Measurements from ENCODE around the gene AMOTL1.
"Not testable (repeated sequence)": the region's sequence is repeated elsewhere in the genome, so short reads cannot be mapped to it uniquely, and the experiment has no call there.

The AMOTL1 gene

GRCh38 chr11:94910779-94911178 is 142.6 kb downstream of the AMOTL1 start:
- H3K27me3 ChIP-seq (ENCODE audit: insufficient read depth, poor library complexity, severe bottlenecking) = peaks cover 2% of the 10 kb centered on the region
- no peak for DNase-seq (ENCODE audit: low read depth in 1 of 2, low spot score in 1 of 2)
- no peak overlapping the region for H3K4me3 ChIP-seq (replicated peaks; ENCODE audit: insufficient read depth, low read length)
- TF ChIP-seq, protein P1, sequence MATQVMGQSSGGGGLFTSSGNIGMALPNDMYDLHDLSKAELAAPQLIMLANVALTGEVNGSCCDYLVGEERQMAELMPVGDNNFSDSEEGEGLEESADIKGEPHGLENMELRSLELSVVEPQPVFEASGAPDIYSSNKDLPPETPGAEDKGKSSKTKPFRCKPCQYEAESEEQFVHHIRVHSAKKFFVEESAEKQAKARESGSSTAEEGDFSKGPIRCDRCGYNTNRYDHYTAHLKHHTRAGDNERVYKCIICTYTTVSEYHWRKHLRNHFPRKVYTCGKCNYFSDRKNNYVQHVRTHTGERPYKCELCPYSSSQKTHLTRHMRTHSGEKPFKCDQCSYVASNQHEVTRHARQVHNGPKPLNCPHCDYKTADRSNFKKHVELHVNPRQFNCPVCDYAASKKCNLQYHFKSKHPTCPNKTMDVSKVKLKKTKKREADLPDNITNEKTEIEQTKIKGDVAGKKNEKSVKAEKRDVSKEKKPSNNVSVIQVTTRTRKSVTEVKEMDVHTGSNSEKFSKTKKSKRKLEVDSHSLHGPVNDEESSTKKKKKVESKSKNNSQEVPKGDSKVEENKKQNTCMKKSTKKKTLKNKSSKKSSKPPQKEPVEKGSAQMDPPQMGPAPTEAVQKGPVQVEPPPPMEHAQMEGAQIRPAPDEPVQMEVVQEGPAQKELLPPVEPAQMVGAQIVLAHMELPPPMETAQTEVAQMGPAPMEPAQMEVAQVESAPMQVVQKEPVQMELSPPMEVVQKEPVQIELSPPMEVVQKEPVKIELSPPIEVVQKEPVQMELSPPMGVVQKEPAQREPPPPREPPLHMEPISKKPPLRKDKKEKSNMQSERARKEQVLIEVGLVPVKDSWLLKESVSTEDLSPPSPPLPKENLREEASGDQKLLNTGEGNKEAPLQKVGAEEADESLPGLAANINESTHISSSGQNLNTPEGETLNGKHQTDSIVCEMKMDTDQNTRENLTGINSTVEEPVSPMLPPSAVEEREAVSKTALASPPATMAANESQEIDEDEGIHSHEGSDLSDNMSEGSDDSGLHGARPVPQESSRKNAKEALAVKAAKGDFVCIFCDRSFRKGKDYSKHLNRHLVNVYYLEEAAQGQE (IDR thresholded peaks at IDR 0.05; ENCODE audit: insufficient replicate concordance, low read depth) = no peak
- TF ChIP-seq GABPA (IDR thresholded peaks at IDR 0.05; ENCODE audit: low read depth) (no peak), SPI1 (IDR thresholded peaks at IDR 0.05; ENCODE audit: borderline replicate concordance, low read depth) (no peak), POLR2AphosphoS5 (IDR thresholded peaks at IDR 0.05; ENCODE audit: low read depth) (no peak)
- no peak overlapping the region for H3K27ac ChIP-seq (replicated peaks)

GRCh38 chr11:94912806-94913205 is 144.7 kb downstream of the AMOTL1 start:
- TF ChIP-seq, protein P1 (IDR thresholded peaks at IDR 0.05; ENCODE audit: insufficient replicate concordance, low read depth) = no peak
- TF ChIP-seq GABPA (IDR thresholded peaks at IDR 0.05; ENCODE audit: low read depth) = no peak
- TF ChIP-seq SPI1 (IDR thresholded peaks at IDR 0.05; ENCODE audit: borderline replicate concordance, low read depth) = no peak
- TF ChIP-seq, protein P2, sequence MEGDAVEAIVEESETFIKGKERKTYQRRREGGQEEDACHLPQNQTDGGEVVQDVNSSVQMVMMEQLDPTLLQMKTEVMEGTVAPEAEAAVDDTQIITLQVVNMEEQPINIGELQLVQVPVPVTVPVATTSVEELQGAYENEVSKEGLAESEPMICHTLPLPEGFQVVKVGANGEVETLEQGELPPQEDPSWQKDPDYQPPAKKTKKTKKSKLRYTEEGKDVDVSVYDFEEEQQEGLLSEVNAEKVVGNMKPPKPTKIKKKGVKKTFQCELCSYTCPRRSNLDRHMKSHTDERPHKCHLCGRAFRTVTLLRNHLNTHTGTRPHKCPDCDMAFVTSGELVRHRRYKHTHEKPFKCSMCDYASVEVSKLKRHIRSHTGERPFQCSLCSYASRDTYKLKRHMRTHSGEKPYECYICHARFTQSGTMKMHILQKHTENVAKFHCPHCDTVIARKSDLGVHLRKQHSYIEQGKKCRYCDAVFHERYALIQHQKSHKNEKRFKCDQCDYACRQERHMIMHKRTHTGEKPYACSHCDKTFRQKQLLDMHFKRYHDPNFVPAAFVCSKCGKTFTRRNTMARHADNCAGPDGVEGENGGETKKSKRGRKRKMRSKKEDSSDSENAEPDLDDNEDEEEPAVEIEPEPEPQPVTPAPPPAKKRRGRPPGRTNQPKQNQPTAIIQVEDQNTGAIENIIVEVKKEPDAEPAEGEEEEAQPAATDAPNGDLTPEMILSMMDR (IDR thresholded peaks at IDR 0.05; ENCODE audit: insufficient read depth, low read length) = no peak
- TF ChIP-seq POLR2AphosphoS5 (IDR thresholded peaks at IDR 0.05; ENCODE audit: low read depth) = no peak
- DNase-seq (ENCODE audit: low read depth in 1 of 2, low spot score in 1 of 2) = no peak
- Histone ChIP-seq H3K27ac (replicated peaks) (no peak overlapping the region), H3K27me3 (ENCODE audit: insufficient read depth, poor library complexity, severe bottlenecking) (peaks cover 5% of the 10 kb centered on the region), H3K4me3 (replicated peaks; ENCODE audit: insufficient read depth, low read length) (no peak overlapping the region)

- not testable (repeated sequence) for DNase-seq (ENCODE audit: low read depth in 1 of 2, low spot score in 1 of 2)
Measured at GRCh38 chr11:94913718-94914394, 145.7 kb downstream of the AMOTL1 start.

DNA sequence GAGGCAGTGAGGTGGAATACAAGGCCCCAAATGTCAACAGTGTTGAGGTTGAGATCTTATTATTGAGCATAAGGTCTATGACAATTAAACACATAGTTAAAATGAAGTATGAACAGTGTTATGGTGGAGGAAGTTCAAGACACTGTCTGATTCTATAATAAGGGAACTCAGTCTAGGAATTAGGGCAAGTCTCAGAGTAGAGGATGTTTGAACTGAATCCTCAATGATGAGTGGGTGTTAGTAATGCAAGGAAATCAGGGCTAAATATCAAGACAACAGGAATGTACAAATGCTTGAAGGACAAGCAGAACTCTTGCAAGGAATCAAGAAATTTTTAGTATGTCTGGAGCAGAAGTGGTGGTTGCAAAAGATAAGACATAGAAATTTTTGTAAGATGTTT is 152.2 kb downstream of the AMOTL1 start:
- H3K4me3 ChIP-seq (replicated peaks; ENCODE audit: insufficient read depth, low read length) = no peak overlapping the region
- no peak for DNase-seq (ENCODE audit: low read depth in 1 of 2, low spot score in 1 of 2)

More at GRCh38 chr11:94913718-94914394, 145.7 kb downstream of the AMOTL1 start:
- not testable (repeated sequence) for H3K27me3 ChIP-seq (ENCODE audit: insufficient read depth, poor library complexity, severe bottlenecking); H3K4me3 ChIP-seq (replicated peaks; ENCODE audit: insufficient read depth, low read length); H3K27ac ChIP-seq (replicated peaks)

More for the DNA sequence above, 152.2 kb downstream of the AMOTL1 start:
- peaks cover 5% of the 10 kb centered on the region for H3K27me3 ChIP-seq (ENCODE audit: insufficient read depth, poor library complexity, severe bottlenecking)
- no peak overlapping the region for H3K27ac ChIP-seq (replicated peaks)
- TF ChIP-seq, protein P1 (IDR thresholded peaks at IDR 0.05; ENCODE audit: insufficient replicate concordance, low read depth) = no peak
